ENCODE results near the gene MAGI3. TPM values are rescaled to one million over a fixed set of nuclear protein-coding genes. Genes with fewer than 3 reads are reported as not detected.

MAGI3 gene
- total RNA-seq, 1 donor from 2014 or later = 6.3 TPM

GRCh38 chr1:113686891-113687618, 296.7 kb downstream of the MAGI3 start:
- DNase-seq (ENCODE audit: low read depth) = no peak
- TF ChIP-seq, protein P1, sequence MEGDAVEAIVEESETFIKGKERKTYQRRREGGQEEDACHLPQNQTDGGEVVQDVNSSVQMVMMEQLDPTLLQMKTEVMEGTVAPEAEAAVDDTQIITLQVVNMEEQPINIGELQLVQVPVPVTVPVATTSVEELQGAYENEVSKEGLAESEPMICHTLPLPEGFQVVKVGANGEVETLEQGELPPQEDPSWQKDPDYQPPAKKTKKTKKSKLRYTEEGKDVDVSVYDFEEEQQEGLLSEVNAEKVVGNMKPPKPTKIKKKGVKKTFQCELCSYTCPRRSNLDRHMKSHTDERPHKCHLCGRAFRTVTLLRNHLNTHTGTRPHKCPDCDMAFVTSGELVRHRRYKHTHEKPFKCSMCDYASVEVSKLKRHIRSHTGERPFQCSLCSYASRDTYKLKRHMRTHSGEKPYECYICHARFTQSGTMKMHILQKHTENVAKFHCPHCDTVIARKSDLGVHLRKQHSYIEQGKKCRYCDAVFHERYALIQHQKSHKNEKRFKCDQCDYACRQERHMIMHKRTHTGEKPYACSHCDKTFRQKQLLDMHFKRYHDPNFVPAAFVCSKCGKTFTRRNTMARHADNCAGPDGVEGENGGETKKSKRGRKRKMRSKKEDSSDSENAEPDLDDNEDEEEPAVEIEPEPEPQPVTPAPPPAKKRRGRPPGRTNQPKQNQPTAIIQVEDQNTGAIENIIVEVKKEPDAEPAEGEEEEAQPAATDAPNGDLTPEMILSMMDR (IDR thresholded peaks at IDR 0.05; ENCODE audit: insufficient read depth, low read length, severe bottlenecking) = no peak
- FAIRE-seq = no peak
- Histone ChIP-seq H3K4me3 (ENCODE audit: low read depth, low read length) (no peak overlapping the region), H3K27me3 (ENCODE audit: control insufficient read depth, insufficient read depth, low read length) (no peaks in the 10 kb centered on the region), H3K36me3 (ENCODE audit: control insufficient read depth, insufficient read depth, low read length) (no peaks in the 10 kb centered on the region)

DNA sequence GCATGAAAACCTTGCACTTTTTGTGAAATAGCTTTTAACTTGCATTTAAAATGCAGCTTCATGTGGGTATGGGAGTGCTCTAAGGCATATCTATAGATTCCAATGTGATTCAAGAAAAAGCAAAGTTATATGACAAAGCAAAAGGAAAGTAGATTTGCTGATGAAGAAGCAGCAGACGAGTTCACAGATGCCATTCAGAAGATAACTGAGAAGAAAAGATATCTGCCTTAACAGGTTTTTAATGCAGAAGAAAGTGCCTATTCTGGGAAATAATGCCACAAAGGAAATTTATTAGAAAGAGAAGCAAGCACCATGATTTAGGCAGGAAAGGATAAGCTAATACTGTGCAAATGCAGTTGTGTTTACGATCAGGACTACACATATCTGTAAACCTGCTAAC, 300.9 kb downstream of the MAGI3 start:
- DNase-seq (ENCODE audit: low read depth) (no peak), FAIRE-seq (no peak)
- H3K36me3 ChIP-seq (ENCODE audit: control insufficient read depth, insufficient read depth, low read length) = no peaks in the 10 kb centered on the region
- H3K27me3 ChIP-seq (ENCODE audit: control insufficient read depth, insufficient read depth, low read length) = no peaks in the 10 kb centered on the region
- TF ChIP-seq, protein P1 (IDR thresholded peaks at IDR 0.05; ENCODE audit: insufficient read depth, low read length, severe bottlenecking) = no peak
- no peak overlapping the region for H3K4me3 ChIP-seq (ENCODE audit: low read depth, low read length)

DNA sequence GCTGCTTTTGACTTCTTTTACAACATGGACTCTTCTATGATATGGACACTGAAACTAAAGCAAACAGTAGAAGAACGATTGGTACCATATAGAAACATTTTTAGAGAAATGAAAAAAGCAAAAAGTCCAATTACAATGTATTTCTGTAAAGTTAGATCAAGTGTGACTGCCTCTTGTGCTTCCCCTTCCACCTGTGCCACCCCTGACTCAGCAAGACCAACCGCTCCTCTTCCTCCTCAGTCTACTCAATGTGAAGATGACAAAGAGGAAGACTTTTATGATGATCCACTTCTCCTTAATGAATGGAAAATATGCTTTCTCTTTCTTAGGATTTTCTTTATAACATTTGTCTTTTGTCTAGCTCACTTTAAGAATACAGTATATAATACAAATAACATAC, 302.0 kb downstream of the MAGI3 start:
- FAIRE-seq = no peak
- Histone ChIP-seq H3K4me3 (ENCODE audit: low read depth, low read length) (no peak overlapping the region), H3K27me3 (ENCODE audit: control insufficient read depth, insufficient read depth, low read length) (no peaks in the 10 kb centered on the region), H3K36me3 (ENCODE audit: control insufficient read depth, insufficient read depth, low read length) (no peaks in the 10 kb centered on the region)
- no peak for DNase-seq (ENCODE audit: low read depth)
- TF ChIP-seq, protein P1 (IDR thresholded peaks at IDR 0.05; ENCODE audit: insufficient read depth, low read length, severe bottlenecking) = no peak

- no peak for DNase-seq (ENCODE audit: low read depth)
- Histone ChIP-seq H3K4me3 (ENCODE audit: low read depth, low read length) (no peak overlapping the region), H3K27me3 (ENCODE audit: control insufficient read depth, insufficient read depth, low read length) (no peaks in the 10 kb centered on the region), H3K36me3 (ENCODE audit: control insufficient read depth, insufficient read depth, low read length) (no peaks in the 10 kb centered on the region)
- TF ChIP-seq, protein P1 (IDR thresholded peaks at IDR 0.05; ENCODE audit: insufficient read depth, low read length, severe bottlenecking) = no peak
- no peak for FAIRE-seq
Observed at GRCh38 chr1:113692824-113693431, 302.6 kb downstream of the MAGI3 start.

DNA sequence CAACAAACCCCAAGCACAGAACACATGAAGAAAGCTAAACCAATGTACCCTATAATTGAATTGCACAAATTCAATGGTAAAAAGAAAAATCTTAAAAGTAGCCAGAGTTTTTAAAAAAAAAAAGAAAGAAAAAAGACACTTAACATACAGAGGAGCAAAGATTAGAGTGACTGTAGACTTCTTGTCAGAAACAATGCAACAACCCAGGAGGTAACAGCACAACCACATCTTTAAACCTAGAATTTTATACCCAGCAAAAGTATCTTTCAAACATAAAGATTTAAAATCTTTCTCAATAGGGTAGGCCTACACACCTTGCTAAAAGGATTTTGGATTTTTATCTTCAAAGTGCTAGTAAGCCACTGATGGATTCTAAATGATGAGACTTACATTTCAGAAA, 304.6 kb downstream of the MAGI3 start:
- H3K36me3 ChIP-seq (ENCODE audit: control insufficient read depth, insufficient read depth, low read length) = peaks cover 2% of the 10 kb centered on the region
- no peaks in the 10 kb centered on the region for H3K27me3 ChIP-seq (ENCODE audit: control insufficient read depth, insufficient read depth, low read length)
- TF ChIP-seq, protein P1 (IDR thresholded peaks at IDR 0.05; ENCODE audit: insufficient read depth, low read length, severe bottlenecking) = no peak
- no peak for FAIRE-seq
- DNase-seq (ENCODE audit: low read depth) = no peak
- no peak overlapping the region for H3K4me3 ChIP-seq (ENCODE audit: low read depth, low read length)

Measured in bronchial epithelial cell (primary cell).